ENCODE measurements around the gene RIPK4.

The RIPK4 gene

DNA sequence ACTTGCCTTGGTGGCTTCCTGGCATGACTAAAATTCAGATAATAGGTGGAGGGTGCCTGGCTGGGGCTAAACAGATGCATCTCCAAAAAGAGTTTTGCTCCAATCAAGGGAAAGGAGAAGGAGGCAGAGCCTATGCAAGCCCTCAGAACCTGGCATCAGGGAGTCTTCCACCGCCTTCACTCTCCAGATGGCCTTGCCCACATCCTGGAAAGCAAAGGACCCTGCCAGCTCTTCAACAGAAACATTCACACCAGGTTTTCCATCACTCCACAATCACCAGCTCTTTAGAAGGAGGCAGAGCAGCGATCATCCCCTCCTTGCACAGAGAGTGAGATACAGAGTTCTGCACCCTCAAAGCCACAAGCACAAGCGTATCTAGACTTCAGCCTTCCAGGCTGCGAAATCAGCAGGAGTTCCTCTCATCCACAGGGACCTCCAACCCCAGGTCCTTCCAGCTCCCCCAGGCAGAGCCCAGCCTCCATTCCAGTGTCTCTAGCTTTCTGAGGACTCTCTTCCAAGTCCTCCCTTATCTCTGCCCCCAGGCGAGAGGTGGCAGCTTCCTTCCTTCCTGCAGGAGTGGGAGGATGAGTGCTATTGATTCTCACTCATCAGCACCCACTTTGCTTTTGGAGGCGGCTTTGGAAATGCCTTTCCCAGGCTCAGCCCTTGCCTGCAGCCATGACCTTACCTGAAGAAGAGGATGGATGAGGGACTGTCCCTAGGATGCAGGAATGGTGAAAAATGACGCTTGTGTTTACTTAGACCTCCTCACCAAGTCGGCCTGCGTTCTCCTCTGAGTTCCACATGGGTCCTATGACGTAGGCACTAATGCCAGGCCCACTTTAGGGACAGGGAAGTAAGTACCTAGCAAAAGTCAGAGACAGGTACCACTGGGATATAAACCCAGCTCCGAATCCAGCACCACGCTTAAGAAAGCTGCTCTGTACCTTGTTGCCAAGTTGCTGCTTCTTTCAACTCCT is 75.4 kb downstream of the RIPK4 start:
- DNase-seq (ENCODE audit: low read depth): no peak
